Mucosa of descending colon (tissue), 3 donors: ENCODE measurements around the gene RAP1GAP. TPM values are rescaled to one million over a fixed set of nuclear protein-coding genes. Genes with fewer than 3 reads are reported as not detected.

Experiments
- ATAC-seq: fragments of 200-7000 bp; cut with Tn5 transposase; one replicate; pipeline ENCODE4 v1.9.1; 2020; ENCODE audit warnings: mild to moderate bottlenecking, moderate library complexity
- DNase-seq, 3 donors: peaks; one replicate each; pipeline ENCODE4 v3.0.0-alpha.2; 2020
- H3K36me3 ChIP-seq: fragments of 200-600 bp; one replicate; pipeline ENCODE4 v1.8.0; 2021; ENCODE audit warnings: low read depth, mild to moderate bottlenecking
- H3K4me1 ChIP-seq: fragments of 200-600 bp; one replicate; pipeline ENCODE4 v1.8.0; 2021; ENCODE audit warnings: low read depth, mild to moderate bottlenecking
- H3K4me3 ChIP-seq: fragments of 200-600 bp; one replicate; pipeline ENCODE4 v1.8.0; 2021; ENCODE audit warnings: mild to moderate bottlenecking
- H3K9me3 ChIP-seq: fragments of 200-600 bp; one replicate; pipeline ENCODE4 v1.8.0; 2021; ENCODE audit warnings: mild to moderate bottlenecking
- CTCF ChIP-seq: fragments of 200-600 bp; IDR thresholded peaks from one replicate; pipeline ENCODE4 v1.8.0; 2022; ENCODE audit warnings: antibody characterized with exemption, mild to moderate bottlenecking
- intact Hi-C, 2 donors: fragments of 100-400 bp; cut with DNase I in 1 of 2; cut with micrococcal nuclease in 1 of 2; formaldehyde crosslinking; loops; one replicate each; pipeline versions ENCODE4 v1.11.0 to v1.11.1; 2022; cut with DNase I, micrococcal nuclease
- total RNA-seq, 3 donors: library from RNA; stranded (reverse); fragmentation: NEBNext Ultra II Directional in 2 of 3; extraction: Animal tissue kit (Norgen Biotek cat#: 25700) in 2 of 3; gene quantifications; one replicate each; pipeline versions ENCODE4 v1.2.1 to v1.2.4, GENCODE V29; 2021 to 2023
- donor health status: DM: no; HTN: no; CAD: no; lungs with moderate emphysema.
- donor health status: DM: no; HTN: no; CAD: no.
- donor health status: DM: no; HTN: yes; CAD: no.

Gene RAP1GAP
- total RNA-seq, 3 donors from 2014 or later = 15.7 to 59.6 (median 43.0) TPM

- Histone ChIP-seq H3K4me3 (no peak overlapping the region), H3K9me3 (no peaks in the 10 kb centered on the region), H3K4me1 (no peaks in the 10 kb centered on the region), H3K36me3 (no peaks in the 10 kb centered on the region)
- intact Hi-C loops = no loop called here
- TF ChIP-seq CTCF = no peak
- no peak for DNase-seq
- no peak for ATAC-seq
Measured at GRCh38 chr1:21605012-21605715, 64.0 kb downstream of the RAP1GAP start.

- ATAC-seq (no peak), DNase-seq (no peak)
- intact Hi-C loops = no loop called here
- no peak for TF ChIP-seq CTCF
- no peak overlapping the region for H3K4me3 ChIP-seq
- H3K9me3 ChIP-seq = no peaks in the 10 kb centered on the region
- H3K4me1 ChIP-seq = no peaks in the 10 kb centered on the region
- H3K36me3 ChIP-seq = no peaks in the 10 kb centered on the region
Measured at GRCh38 chr1:21604208-21604957, 64.8 kb downstream of the RAP1GAP start.

GRCh38 chr1:21603177-21604138 lies 65.7 kb downstream of the RAP1GAP start:
- ATAC-seq = no peak

GRCh38 chr1:21601278-21602048 lies 67.7 kb downstream of the RAP1GAP start:
- intact Hi-C loops = no loop called here
- ATAC-seq = no peak
- no peak for TF ChIP-seq CTCF
- Histone ChIP-seq H3K4me3 (no peak overlapping the region), H3K9me3 (no peaks in the 10 kb centered on the region), H3K36me3 (no peaks in the 10 kb centered on the region), H3K4me1 (no peaks in the 10 kb centered on the region)
- DNase-seq = no peak

More at GRCh38 chr1:21603177-21604138, 65.7 kb downstream of the RAP1GAP start:
- no peak overlapping the region for H3K4me3 ChIP-seq
- no peaks in the 10 kb centered on the region for H3K4me1 ChIP-seq
- no peaks in the 10 kb centered on the region for H3K36me3 ChIP-seq
- no peaks in the 10 kb centered on the region for H3K9me3 ChIP-seq
- DNase-seq = no peak
- TF ChIP-seq CTCF = no peak
- intact Hi-C loops = no loop called here

GRCh38 chr1:21599402-21599801 lies 69.8 kb downstream of the RAP1GAP start:
- no peaks in the 10 kb centered on the region for H3K9me3 ChIP-seq
- no peaks in the 10 kb centered on the region for H3K36me3 ChIP-seq
- no peak overlapping the region for H3K4me3 ChIP-seq
- DNase-seq (no peak), ATAC-seq (no peak)
- TF ChIP-seq CTCF = no peak
- intact Hi-C loops = no loop called here
- no peaks in the 10 kb centered on the region for H3K4me1 ChIP-seq
